ENCODE measurements around the gene ACER1.

ACER1 gene

GRCh38 chr19:6333439-6333838 lies at the start of gene ACER1:
ACER1 (minus strand) TSS chr19:6333612; CDS start chr19:6333551, 61 bp downstream.
- ChIA-PET POLR2A (ENCODE audit: low non-redundant PET) (no interaction called here), CTCF (interaction anchor here (0.7 kb wide), 1 partner anchor 346 kb away, joined by 3 read pairs; no protein-coding TSS in a partner anchor)
- no peak for TF ChIP-seq CTCF (conservative IDR thresholded peaks at IDR 0.05; ENCODE audit: low read depth)
- H3K27ac ChIP-seq, result no peak within 1 kb of the TSS
- no peak for DNase-seq (ENCODE audit: low spot score)

GRCh38 chr19:6383188-6383587 lies 49.8 kb upstream of the ACER1 start:
- H3K27ac ChIP-seq, result no peak overlapping the region
- POLR2A ChIA-PET (ENCODE audit: low non-redundant PET), result no interaction called here
- no peak for TF ChIP-seq CTCF (conservative IDR thresholded peaks at IDR 0.05; ENCODE audit: low read depth)
- DNase-seq (ENCODE audit: low spot score), result no peak
- CTCF ChIA-PET, result no interaction called here

GRCh38 chr19:6381030-6381750 lies 47.8 kb upstream of the ACER1 start:
- POLR2A ChIA-PET (ENCODE audit: low non-redundant PET), result no interaction called here
- TF ChIP-seq CTCF (conservative IDR thresholded peaks at IDR 0.05; ENCODE audit: low read depth), result no peak
- CTCF ChIA-PET, result no interaction called here
- DNase-seq (ENCODE audit: low spot score), result no peak
- H3K27ac ChIP-seq, result no peak overlapping the region; the same call in 1 of the 2 replicates

GRCh38 chr19:6379744-6380143 lies 46.3 kb upstream of the ACER1 start:
- ChIA-PET POLR2A (ENCODE audit: low non-redundant PET) (no interaction called here), CTCF (no interaction called here)
- TF ChIP-seq CTCF (conservative IDR thresholded peaks at IDR 0.05; ENCODE audit: low read depth), result no peak
- H3K27ac ChIP-seq, result peak overlapping the region; percentile 98
- no peak for DNase-seq (ENCODE audit: low spot score)

GRCh38 chr19:6378486-6378885 lies 45.1 kb upstream of the ACER1 start:
- peak overlapping the region; percentile 98 for H3K27ac ChIP-seq
- no peak for TF ChIP-seq CTCF (conservative IDR thresholded peaks at IDR 0.05; ENCODE audit: low read depth)
- POLR2A ChIA-PET (ENCODE audit: low non-redundant PET), result no interaction called here
- no peak for DNase-seq (ENCODE audit: low spot score)
- CTCF ChIA-PET, result interaction anchor here (0.6 kb wide), 1 partner anchor 124 kb away, joined by 3 read pairs; no protein-coding TSS in a partner anchor

GRCh38 chr19:6378041-6378440 lies 44.6 kb upstream of the ACER1 start:
- H3K27ac ChIP-seq, result peak overlapping the region; percentile 98
- ChIA-PET CTCF (no interaction called here), POLR2A (ENCODE audit: low non-redundant PET) (no interaction called here)
- DNase-seq (ENCODE audit: low spot score), result no peak
- TF ChIP-seq CTCF (conservative IDR thresholded peaks at IDR 0.05; ENCODE audit: low read depth), result no peak

Data from RWPE1 (cell line).